ENCODE measurements around the gene NXF1.
"Not testable (repeated sequence)": the region's sequence is repeated elsewhere in the genome, so short reads cannot be mapped to it uniquely, and the experiment has no call there.

The NXF1 gene

GRCh38 chr11:62786318-62787004, 18.8 kb downstream of the NXF1 start:
- DNase-seq: peak; percentile 82

- no peak for DNase-seq
Observed at GRCh38 chr11:62782753-62783152, 22.5 kb downstream of the NXF1 start.

- no peak for DNase-seq
Observed at GRCh38 chr11:62778441-62778840, 26.8 kb downstream of the NXF1 start.

GRCh38 chr11:62777389-62777788, 27.9 kb downstream of the NXF1 start:
- DNase-seq: no peak

- no peak for DNase-seq
Observed at GRCh38 chr11:62775646-62776045, 29.6 kb downstream of the NXF1 start.

GRCh38 chr11:62774407-62774806, 30.8 kb downstream of the NXF1 start:
- DNase-seq: no peak

- peak; percentile 97 for DNase-seq
Observed at GRCh38 chr11:62771144-62772021, 33.9 kb downstream of the NXF1 start, which contains the start of gene TAF6L. Gene TAF6L (plus strand): TSS chr11:62771396. CDS start chr11:62775784, 4,388 bp downstream.

- peak; percentile 14 for DNase-seq
Observed at GRCh38 chr11:62770778-62771143, 34.5 kb downstream of the NXF1 start.

GRCh38 chr11:62760867-62761227, 44.4 kb downstream of the NXF1 start:
- not testable (repeated sequence) for DNase-seq

GRCh38 chr11:62757846-62758788, 47.1 kb downstream of the NXF1 start:
- DNase-seq: no peak

- no peak for DNase-seq
Observed at GRCh38 chr11:62755086-62755615, 50.1 kb downstream of the NXF1 start.

GRCh38 chr11:62753736-62754603, 51.3 kb downstream of the NXF1 start, which contains the start of gene ZBTB3:
Gene ZBTB3 (minus strand): TSS chr11:62754160. CDS start chr11:62753664, 496 bp downstream.
- DNase-seq: peak; percentile 99

- DNase-seq: no peak
Observed at GRCh38 chr11:62752994-62753735, 52.1 kb downstream of the NXF1 start.

- no peak for DNase-seq
Observed at GRCh38 chr11:62752177-62752785, 53.0 kb downstream of the NXF1 start.

GRCh38 chr11:62749931-62750330, 55.3 kb downstream of the NXF1 start:
- not testable (repeated sequence) for DNase-seq

- no peak for DNase-seq
Observed at GRCh38 chr11:62747475-62748160, 57.6 kb downstream of the NXF1 start.
